Measurements from ENCODE around the gene C3. TPM values are rescaled to one million over a fixed set of nuclear protein-coding genes. Genes with fewer than 3 reads are reported as not detected.

C3 gene
- total RNA-seq, 1 donor from 2014 or later: 133 TPM

GRCh38 chr19:6707658-6708018 lies 12.8 kb downstream of the C3 start:
- DNase-seq: no peak
- Histone ChIP-seq H3K27ac (replicated peaks) (no peak overlapping the region), H3K4me3 (no peak overlapping the region), H3K36me3 (no peaks in the 10 kb centered on the region), H3K27me3 (ENCODE audit: low read depth) (peaks cover 76% of the 10 kb centered on the region), H3K9me3 (replicated peaks) (no peaks in the 10 kb centered on the region), H3K4me1 (no peaks in the 10 kb centered on the region)
- TF ChIP-seq CTCF (IDR thresholded peaks at IDR 0.05; ENCODE audit: borderline replicate concordance): no peak
- intact Hi-C loops (cut with micrococcal nuclease): no loop called here

DNA sequence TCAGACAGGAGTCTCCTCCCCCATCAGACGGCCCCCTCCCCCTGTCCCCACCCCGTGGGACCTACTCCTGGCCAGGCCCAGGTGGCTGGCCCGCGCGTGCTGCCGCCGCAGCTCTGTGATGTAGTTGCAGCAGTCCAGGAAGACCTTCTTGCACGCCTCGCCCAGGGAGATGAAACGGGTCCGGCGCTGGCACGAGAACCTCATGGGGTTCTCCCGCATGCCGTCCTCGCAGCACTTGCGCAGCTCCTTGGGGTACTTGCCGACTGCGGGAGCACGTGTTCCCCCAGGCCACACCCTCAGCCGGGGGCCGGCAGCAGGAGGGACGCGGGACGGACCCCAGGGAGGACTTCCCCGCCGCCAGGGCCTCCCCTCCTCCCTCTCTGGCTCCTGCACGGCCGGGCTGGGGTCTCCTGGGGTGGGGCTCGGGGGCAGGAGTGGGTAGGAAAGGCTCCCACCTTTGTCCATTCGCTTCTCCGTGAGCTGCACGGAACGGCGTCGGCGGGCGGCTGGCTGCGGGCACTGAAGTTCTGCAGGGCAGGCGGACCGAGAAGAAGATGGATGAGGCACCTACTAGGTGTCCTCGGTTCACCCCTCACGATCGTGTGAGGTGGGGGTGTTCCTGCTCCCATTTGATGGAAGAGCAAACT lies 13.3 kb downstream of the C3 start:
- Histone ChIP-seq H3K27me3 (ENCODE audit: low read depth) (peaks cover 74% of the 10 kb centered on the region), H3K27ac (replicated peaks) (no peak overlapping the region), H3K36me3 (peaks cover 4% of the 10 kb centered on the region), H3K9me3 (replicated peaks) (no peaks in the 10 kb centered on the region), H3K4me1 (no peaks in the 10 kb centered on the region), H3K4me3 (no peak overlapping the region)
- TF ChIP-seq CTCF (IDR thresholded peaks at IDR 0.05; ENCODE audit: borderline replicate concordance): no peak
- no peak for DNase-seq
- intact Hi-C loops (cut with micrococcal nuclease): no loop called here

DNA sequence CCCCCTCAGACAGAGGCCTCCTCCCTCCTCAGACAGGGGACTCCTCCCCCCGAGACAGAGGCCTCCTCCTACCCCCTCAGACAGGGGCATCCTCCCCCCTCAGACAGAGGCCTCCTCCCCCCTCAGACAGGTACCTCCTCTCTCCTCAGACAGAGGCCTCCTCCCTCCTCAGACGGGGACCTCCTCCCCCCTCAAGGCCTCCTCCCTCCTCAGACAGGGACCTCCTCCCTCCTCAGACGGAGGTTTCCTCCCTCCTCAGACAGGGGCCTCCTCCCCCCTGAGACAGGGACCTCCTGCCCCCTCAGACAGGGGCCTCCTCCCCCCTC lies 13.9 kb downstream of the C3 start:
- no peak for DNase-seq
- Histone ChIP-seq H3K9me3 (replicated peaks) (no peaks in the 10 kb centered on the region), H3K27ac (replicated peaks) (no peak overlapping the region), H3K27me3 (ENCODE audit: low read depth) (peaks cover 74% of the 10 kb centered on the region), H3K4me3 (no peak overlapping the region), H3K4me1 (no peaks in the 10 kb centered on the region), H3K36me3 (peaks cover 4% of the 10 kb centered on the region)
- no peak for TF ChIP-seq CTCF (IDR thresholded peaks at IDR 0.05; ENCODE audit: borderline replicate concordance)
- intact Hi-C loops (cut with micrococcal nuclease): no loop called here

DNA sequence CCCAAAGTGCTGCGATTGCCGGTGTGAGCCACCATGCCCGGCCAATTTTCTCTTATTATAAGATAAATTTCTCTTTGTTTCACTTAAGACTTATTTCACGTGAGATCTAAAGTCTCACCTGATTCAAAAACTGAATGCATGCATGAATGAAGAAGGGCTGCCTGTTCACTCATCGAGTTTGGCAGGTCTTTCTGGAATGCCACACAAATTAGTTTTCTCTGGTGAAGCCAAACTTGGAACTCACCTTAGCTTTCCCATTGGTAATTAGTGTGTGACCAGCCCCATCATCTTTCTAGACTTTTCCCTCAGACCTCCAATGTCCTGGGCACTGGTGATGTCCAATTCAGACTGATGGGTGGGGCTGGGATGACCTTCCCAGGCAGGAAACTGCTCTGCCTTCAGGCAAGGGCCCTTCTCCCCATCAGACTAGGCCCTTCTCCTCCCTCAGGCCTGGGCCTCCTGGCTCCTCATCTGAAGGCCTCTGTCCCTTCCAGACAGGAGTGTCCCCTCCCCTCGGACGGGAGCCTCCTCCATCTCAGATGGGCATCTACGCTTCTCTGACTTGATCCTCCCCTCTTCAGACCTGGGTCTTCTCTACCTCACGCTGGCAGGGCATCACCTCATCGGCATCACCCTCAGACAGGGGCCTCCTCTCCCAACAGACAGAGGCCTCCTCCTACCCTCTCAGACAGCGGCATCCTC lies 14.4 kb downstream of the C3 start:
- H3K27me3 ChIP-seq (ENCODE audit: low read depth): peaks cover 69% of the 10 kb centered on the region

GRCh38 chr19:6700586-6701316 lies 19.7 kb downstream of the C3 start:
- no peak overlapping the region for H3K4me3 ChIP-seq
- peaks cover 24% of the 10 kb centered on the region for H3K27me3 ChIP-seq (ENCODE audit: low read depth)
- no peak for TF ChIP-seq CTCF (IDR thresholded peaks at IDR 0.05; ENCODE audit: borderline replicate concordance)
- peaks cover 4% of the 10 kb centered on the region for H3K36me3 ChIP-seq
- DNase-seq: no peak
- intact Hi-C loops (cut with micrococcal nuclease): no loop called here
- no peaks in the 10 kb centered on the region for H3K4me1 ChIP-seq
- H3K9me3 ChIP-seq (replicated peaks): no peaks in the 10 kb centered on the region
- H3K27ac ChIP-seq (replicated peaks): no peak overlapping the region

More for the DNA sequence above, 14.4 kb downstream of the C3 start:
- Histone ChIP-seq H3K4me1 (no peaks in the 10 kb centered on the region), H3K36me3 (peaks cover 4% of the 10 kb centered on the region), H3K4me3 (no peak overlapping the region), H3K27ac (replicated peaks) (no peak overlapping the region), H3K9me3 (replicated peaks) (no peaks in the 10 kb centered on the region)
- intact Hi-C loops (cut with micrococcal nuclease): no loop called here
- no peak for TF ChIP-seq CTCF (IDR thresholded peaks at IDR 0.05; ENCODE audit: borderline replicate concordance)
- no peak for DNase-seq

All from left ventricle myocardium inferior (tissue), 1 donor.